ENCODE data around the gene C3orf18. TPM values are rescaled to one million over a fixed set of nuclear protein-coding genes. Genes with fewer than 3 reads are reported as not detected.

The C3orf18 gene
- total and polyA plus RNA-seq, 9 of the 15 experiments (the other 6 are each of a cell fraction or from before 2014, with no cell fraction given) = 0.01 to 2.3 (median 0.94) TPM

DNA sequence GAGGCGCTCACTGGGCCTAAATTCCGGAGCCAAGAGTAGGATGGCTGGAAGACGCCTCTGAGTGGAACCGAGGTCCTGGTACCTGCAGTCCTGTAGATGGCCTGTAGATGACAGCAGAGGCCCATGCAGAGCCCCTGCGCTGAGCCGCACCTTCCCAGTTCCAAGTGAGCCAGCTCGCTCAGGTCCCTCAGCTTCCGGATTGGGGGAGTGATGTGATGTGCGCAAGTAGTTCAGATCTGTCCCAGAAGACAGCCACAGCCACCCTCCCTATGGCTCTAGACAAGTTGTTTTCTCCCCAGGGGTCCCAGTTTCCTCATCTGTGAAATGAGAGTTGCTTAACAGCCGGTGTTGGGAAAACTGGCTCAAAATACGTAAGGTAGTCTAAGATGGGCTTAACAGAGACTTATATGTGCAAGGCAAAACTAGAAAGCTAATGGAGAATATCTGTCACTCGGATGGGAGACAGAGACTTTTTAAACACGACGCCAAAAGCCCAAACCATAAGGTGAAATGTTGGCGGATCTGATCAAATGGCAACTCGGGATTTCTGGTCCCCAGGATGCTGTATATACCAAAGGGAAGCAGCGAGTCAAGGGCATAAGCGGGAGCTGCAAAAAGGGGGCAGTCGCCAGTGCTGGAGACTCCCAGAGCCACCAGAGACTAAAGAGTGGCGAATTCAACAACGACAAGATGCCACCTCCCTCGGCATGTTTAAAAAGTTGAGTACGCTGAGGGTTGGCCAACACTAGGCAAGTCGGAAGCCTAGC, 48.6 kb upstream of the C3orf18 start (continued):
- TF ChIP-seq SAFB (IDR thresholded peaks at IDR 0.05; ENCODE audit: borderline replicate concordance, low read depth, low read length) (no peak), SPI1 (IDR thresholded peaks at IDR 0.05; ENCODE audit: borderline replicate concordance, low read depth, low read length) (no peak), GABPB2 (CRISPR knock-in tag; conservative IDR thresholded peaks at IDR 0.05) (no peak), ZNF140 (CRISPR knock-in tag; IDR thresholded peaks at IDR 0.05) (no peak), MIER1 (IDR thresholded peaks at IDR 0.05; ENCODE audit: low read depth) (no peak), LEF1 (IDR thresholded peaks at IDR 0.05) (no peak), SMARCA4 (IDR thresholded peaks at IDR 0.05) (no peak), PTBP1 (IDR thresholded peaks at IDR 0.05; ENCODE audit: low read depth, low read length) (no peak), ZNF347 (CRISPR knock-in tag; IDR thresholded peaks at IDR 0.05; ENCODE audit: low read depth) (no peak), KDM5B (IDR thresholded peaks at IDR 0.05; ENCODE audit: insufficient replicate concordance, low read depth, low read length) (no peak), NR1H2 (CRISPR knock-in tag; IDR thresholded peaks at IDR 0.05) (no peak), EP300 (IDR thresholded peaks at IDR 0.05; ENCODE audit: low read length) (0 out of 2 replicates have a peak, but pooled peaks have one; percentile 16), ZNF717 (CRISPR knock-in tag; IDR thresholded peaks at IDR 0.05) (no peak), PRPF4 (IDR thresholded peaks at IDR 0.05; ENCODE audit: insufficient read depth, low read depth, low read length, poor library complexity, severe bottlenecking) (no peak), ZC3H11A (IDR thresholded peaks at IDR 0.05; ENCODE audit: low read depth, low read length) (no peak), ZNF24 (IDR thresholded peaks at IDR 0.05) (no peak), ZKSCAN8 (CRISPR knock-in tag; IDR thresholded peaks at IDR 0.05) (0 out of 2 replicates have a peak, but pooled peaks have one; percentile 25), PHF20 (IDR thresholded peaks at IDR 0.05; ENCODE audit: partially characterized antibody) (no peak), ZNF785 (CRISPR knock-in tag; IDR thresholded peaks at IDR 0.05) (no peak)
- TF ChIP-seq, protein P1, sequence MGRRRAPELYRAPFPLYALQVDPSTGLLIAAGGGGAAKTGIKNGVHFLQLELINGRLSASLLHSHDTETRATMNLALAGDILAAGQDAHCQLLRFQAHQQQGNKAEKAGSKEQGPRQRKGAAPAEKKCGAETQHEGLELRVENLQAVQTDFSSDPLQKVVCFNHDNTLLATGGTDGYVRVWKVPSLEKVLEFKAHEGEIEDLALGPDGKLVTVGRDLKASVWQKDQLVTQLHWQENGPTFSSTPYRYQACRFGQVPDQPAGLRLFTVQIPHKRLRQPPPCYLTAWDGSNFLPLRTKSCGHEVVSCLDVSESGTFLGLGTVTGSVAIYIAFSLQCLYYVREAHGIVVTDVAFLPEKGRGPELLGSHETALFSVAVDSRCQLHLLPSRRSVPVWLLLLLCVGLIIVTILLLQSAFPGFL (CRISPR knock-in tag; IDR thresholded peaks at IDR 0.05) = no peak
- TF ChIP-seq, protein P2, sequence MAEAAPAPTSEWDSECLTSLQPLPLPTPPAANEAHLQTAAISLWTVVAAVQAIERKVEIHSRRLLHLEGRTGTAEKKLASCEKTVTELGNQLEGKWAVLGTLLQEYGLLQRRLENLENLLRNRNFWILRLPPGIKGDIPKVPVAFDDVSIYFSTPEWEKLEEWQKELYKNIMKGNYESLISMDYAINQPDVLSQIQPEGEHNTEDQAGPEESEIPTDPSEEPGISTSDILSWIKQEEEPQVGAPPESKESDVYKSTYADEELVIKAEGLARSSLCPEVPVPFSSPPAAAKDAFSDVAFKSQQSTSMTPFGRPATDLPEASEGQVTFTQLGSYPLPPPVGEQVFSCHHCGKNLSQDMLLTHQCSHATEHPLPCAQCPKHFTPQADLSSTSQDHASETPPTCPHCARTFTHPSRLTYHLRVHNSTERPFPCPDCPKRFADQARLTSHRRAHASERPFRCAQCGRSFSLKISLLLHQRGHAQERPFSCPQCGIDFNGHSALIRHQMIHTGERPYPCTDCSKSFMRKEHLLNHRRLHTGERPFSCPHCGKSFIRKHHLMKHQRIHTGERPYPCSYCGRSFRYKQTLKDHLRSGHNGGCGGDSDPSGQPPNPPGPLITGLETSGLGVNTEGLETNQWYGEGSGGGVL (CRISPR knock-in tag; IDR thresholded peaks at IDR 0.05) = no peak
- TF ChIP-seq, protein P3, sequence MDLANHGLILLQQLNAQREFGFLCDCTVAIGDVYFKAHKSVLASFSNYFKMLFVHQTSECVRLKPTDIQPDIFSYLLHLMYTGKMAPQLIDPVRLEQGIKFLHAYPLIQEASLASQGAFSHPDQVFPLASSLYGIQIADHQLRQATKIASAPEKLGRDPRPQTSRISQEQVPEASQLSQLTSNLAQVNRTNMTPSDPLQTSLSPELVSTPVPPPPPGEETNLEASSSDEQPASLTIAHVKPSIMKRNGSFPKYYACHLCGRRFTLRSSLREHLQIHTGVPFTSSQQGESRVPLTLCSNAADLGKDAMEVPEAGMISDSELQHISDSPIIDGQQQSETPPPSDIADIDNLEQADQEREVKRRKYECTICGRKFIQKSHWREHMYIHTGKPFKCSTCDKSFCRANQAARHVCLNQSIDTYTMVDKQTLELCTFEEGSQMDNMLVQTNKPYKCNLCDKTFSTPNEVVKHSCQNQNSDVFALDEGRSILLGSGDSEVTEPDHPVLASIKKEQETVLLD (IDR thresholded peaks at IDR 0.05) = no peak
- TF ChIP-seq, protein P4, sequence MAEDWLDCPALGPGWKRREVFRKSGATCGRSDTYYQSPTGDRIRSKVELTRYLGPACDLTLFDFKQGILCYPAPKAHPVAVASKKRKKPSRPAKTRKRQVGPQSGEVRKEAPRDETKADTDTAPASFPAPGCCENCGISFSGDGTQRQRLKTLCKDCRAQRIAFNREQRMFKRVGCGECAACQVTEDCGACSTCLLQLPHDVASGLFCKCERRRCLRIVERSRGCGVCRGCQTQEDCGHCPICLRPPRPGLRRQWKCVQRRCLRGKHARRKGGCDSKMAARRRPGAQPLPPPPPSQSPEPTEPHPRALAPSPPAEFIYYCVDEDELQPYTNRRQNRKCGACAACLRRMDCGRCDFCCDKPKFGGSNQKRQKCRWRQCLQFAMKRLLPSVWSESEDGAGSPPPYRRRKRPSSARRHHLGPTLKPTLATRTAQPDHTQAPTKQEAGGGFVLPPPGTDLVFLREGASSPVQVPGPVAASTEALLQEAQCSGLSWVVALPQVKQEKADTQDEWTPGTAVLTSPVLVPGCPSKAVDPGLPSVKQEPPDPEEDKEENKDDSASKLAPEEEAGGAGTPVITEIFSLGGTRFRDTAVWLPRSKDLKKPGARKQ (CRISPR knock-in tag; IDR thresholded peaks at IDR 0.05) = no peak
- TF ChIP-seq, protein P5, sequence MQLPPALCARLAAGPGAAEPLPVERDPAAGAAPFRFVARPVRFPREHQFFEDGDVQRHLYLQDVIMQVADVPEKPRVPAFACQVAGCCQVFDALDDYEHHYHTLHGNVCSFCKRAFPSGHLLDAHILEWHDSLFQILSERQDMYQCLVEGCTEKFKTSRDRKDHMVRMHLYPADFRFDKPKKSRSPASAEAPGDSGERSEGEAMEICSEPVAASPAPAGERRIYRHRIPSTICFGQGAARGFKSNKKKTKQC (CRISPR knock-in tag; IDR thresholded peaks at IDR 0.05) = no peak
